ENCODE measurements around the gene GNG4. TPM values are rescaled to one million over a fixed set of nuclear protein-coding genes. Genes with fewer than 3 reads are reported as not detected.

Gene GNG4
- polyA plus RNA-seq, 1 experiment: 0.33 TPM

DNA sequence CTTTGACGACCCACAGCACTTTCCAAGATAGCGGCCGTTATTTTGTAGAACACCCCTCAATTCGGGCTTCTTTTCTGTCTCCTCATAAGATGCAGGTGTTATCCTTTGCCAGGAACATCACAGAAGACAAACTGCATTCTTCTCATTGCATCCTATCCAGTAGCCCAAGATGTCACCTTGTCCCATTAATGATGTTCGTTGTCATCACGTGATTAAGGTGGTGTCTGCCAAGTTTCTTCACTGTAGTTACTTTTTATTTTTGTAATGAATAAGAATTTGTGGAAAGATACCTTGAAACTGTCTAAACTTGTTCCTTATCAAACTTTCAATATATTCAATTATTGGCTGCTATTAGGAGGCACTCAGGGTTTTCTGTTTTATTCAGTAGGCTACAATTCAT is 39.4 kb downstream of the GNG4 start:
- ChIA-PET CTCF (interaction anchor here (0.6 kb wide), 1 partner anchor 129 kb away, joined by 5 read pairs; no protein-coding TSS in a partner anchor), POLR2A (no interaction called here)
- TF ChIP-seq, protein P1, sequence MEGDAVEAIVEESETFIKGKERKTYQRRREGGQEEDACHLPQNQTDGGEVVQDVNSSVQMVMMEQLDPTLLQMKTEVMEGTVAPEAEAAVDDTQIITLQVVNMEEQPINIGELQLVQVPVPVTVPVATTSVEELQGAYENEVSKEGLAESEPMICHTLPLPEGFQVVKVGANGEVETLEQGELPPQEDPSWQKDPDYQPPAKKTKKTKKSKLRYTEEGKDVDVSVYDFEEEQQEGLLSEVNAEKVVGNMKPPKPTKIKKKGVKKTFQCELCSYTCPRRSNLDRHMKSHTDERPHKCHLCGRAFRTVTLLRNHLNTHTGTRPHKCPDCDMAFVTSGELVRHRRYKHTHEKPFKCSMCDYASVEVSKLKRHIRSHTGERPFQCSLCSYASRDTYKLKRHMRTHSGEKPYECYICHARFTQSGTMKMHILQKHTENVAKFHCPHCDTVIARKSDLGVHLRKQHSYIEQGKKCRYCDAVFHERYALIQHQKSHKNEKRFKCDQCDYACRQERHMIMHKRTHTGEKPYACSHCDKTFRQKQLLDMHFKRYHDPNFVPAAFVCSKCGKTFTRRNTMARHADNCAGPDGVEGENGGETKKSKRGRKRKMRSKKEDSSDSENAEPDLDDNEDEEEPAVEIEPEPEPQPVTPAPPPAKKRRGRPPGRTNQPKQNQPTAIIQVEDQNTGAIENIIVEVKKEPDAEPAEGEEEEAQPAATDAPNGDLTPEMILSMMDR (IDR thresholded peaks at IDR 0.05; ENCODE audit: low read depth, low read length): no peak
- Histone ChIP-seq H3K4me3 (ENCODE audit: low read depth, low read length) (no peak overlapping the region), H3K27me3 (ENCODE audit: control insufficient read depth, insufficient read depth, low read length) (no peaks in the 10 kb centered on the region), H3K27ac (ENCODE audit: low read depth, low read length) (no peak overlapping the region), H3K9me3 (ENCODE audit: control insufficient read depth, insufficient read depth, low read length) (no peaks in the 10 kb centered on the region)
- no peak for DNase-seq (ENCODE audit: low read depth, low spot score)

DNA sequence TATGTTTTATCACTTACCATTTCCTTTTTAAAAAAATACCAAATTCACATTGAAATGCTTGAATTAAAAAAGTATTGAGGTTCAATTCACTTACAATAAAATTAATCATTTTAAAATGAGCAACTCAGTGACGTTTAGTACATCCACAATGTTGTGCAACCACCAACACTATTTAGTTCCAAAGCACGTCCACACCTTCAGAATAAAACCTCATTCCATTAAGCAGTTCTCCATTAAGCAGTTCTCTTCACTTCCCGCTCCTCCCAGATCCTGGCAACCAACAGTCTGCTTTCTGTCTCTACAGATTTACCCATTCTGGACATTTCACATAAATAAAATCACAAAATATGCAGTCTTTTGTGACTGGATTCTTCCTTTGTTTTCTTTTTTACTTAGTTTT is 41.3 kb downstream of the GNG4 start:
- POLR2A ChIA-PET: no interaction called here
- Histone ChIP-seq H3K9me3 (ENCODE audit: control insufficient read depth, insufficient read depth, low read length) (no peaks in the 10 kb centered on the region), H3K27ac (ENCODE audit: low read depth, low read length) (no peak overlapping the region), H3K4me3 (ENCODE audit: low read depth, low read length) (no peak overlapping the region), H3K27me3 (ENCODE audit: control insufficient read depth, insufficient read depth, low read length) (no peaks in the 10 kb centered on the region)
- DNase-seq (ENCODE audit: low read depth, low spot score): no peak
- TF ChIP-seq, protein P1 (IDR thresholded peaks at IDR 0.05; ENCODE audit: low read depth, low read length): no peak
- CTCF ChIA-PET: interaction anchor here (2.7 kb wide), 1 partner anchor 10 kb away, joined by 7 read pairs; no protein-coding TSS in a partner anchor

DNA sequence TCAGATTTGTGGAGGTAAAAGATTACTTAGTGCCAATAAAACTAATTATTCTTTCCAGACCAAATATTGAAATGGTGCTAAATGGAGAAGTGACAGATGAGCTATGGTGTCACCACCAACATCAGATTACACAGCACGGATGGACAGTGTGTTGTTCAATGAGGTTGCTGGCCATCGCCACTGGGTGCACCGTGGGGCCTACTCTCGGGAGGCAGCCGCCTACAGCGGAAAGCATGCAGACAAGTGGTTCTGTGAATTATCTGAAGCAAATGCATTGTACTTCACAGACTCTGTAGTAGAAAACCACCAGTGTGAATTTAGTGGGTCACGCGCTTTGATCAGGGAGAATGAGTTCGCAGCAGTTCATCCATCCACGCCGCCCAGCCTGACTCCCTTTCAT is 42.3 kb downstream of the GNG4 start:
- CTCF ChIA-PET: interaction anchor here (2.7 kb wide), 1 partner anchor 9 kb away, joined by 7 read pairs; no protein-coding TSS in a partner anchor
- H3K27ac ChIP-seq (ENCODE audit: low read depth, low read length): no peak overlapping the region
- TF ChIP-seq, protein P1 (IDR thresholded peaks at IDR 0.05; ENCODE audit: low read depth, low read length): no peak
- no peak overlapping the region for H3K4me3 ChIP-seq (ENCODE audit: low read depth, low read length)
- H3K9me3 ChIP-seq (ENCODE audit: control insufficient read depth, insufficient read depth, low read length): no peaks in the 10 kb centered on the region
- H3K27me3 ChIP-seq (ENCODE audit: control insufficient read depth, insufficient read depth, low read length): no peaks in the 10 kb centered on the region
- DNase-seq (ENCODE audit: low read depth, low spot score): no peak
- POLR2A ChIA-PET: no interaction called here

DNA sequence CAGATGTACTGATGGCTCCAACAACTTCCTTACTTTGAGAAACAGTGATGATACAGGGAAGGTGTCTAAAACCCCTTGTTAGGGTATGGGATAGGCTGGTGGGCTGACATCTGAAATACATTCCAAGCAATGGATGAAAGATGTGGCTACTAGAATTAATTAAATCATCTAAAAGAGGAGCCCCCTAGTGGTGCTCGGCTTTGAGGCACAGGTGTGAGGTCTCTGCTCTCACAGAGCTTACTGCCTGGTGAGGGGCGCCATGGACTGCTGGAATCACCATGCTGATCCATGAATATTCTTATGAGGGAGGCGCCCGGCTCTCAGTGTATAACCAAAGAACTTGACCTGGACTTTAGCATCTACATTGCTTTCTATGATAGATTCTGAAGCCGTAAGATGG is 48.5 kb downstream of the GNG4 start:
- POLR2A ChIA-PET: no interaction called here
- no peak for DNase-seq (ENCODE audit: low read depth, low spot score)
- TF ChIP-seq, protein P1 (IDR thresholded peaks at IDR 0.05; ENCODE audit: low read depth, low read length): peak; percentile 35
- no peaks in the 10 kb centered on the region for H3K9me3 ChIP-seq (ENCODE audit: control insufficient read depth, insufficient read depth, low read length)
- no peak overlapping the region for H3K27ac ChIP-seq (ENCODE audit: low read depth, low read length)
- CTCF ChIA-PET: interaction anchor here (0.7 to 3.8 kb wide), 14 partner anchors 10 to 370 kb away, joined by 3 to 18 read pairs (median 5); no protein-coding TSS in a partner anchor
- no peaks in the 10 kb centered on the region for H3K27me3 ChIP-seq (ENCODE audit: control insufficient read depth, insufficient read depth, low read length)
- no peak overlapping the region for H3K4me3 ChIP-seq (ENCODE audit: low read depth, low read length)

DNA sequence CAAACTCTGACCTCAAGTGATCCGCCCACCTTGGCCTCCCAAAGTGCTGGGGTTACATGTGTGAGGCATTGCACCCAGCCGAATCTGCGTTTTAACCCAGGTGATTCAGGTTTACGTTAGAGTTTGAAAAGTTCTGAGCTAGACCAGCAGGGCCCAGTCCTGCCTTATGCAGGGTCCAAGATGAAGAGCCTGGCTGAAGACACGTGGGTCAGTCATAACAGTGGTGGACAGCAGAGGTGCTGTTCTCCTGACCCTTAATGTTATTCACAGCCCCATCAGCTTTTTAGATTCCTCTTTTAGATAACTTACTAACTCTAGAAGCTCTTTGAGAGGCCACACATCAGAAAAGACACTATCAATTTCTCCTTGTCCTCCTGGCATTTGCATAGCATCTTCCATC is 50.0 kb downstream of the GNG4 start:
- ChIA-PET POLR2A (no interaction called here), CTCF (interaction anchor here (0.6 to 3.8 kb wide), 8 partner anchors 9 to 1116 kb away, joined by 3 to 18 read pairs (median 8); no protein-coding TSS in a partner anchor)
- Histone ChIP-seq H3K9me3 (ENCODE audit: control insufficient read depth, insufficient read depth, low read length) (no peaks in the 10 kb centered on the region; the same call in 1 of the 2 replicates), H3K27me3 (ENCODE audit: control insufficient read depth, insufficient read depth, low read length) (no peaks in the 10 kb centered on the region), H3K27ac (ENCODE audit: low read depth, low read length) (no peak overlapping the region), H3K4me3 (ENCODE audit: low read depth, low read length) (no peak overlapping the region)
- TF ChIP-seq, protein P1 (IDR thresholded peaks at IDR 0.05; ENCODE audit: low read depth, low read length): 0 out of 2 replicates have a peak, but pooled peaks have one; percentile 4
- DNase-seq (ENCODE audit: low read depth, low spot score): no peak

Data from AG04450 (cell line).